ENCODE results near the gene DCLK3.

DCLK3 gene

GRCh38 chr3:36729204-36730056 lies 34.9 kb downstream of the DCLK3 start:
- no peaks in the 10 kb centered on the region for H3K79me2 ChIP-seq (ENCODE audit: low read length)
- H3K4me3 ChIP-seq (ENCODE audit: low read length) = no peak overlapping the region
- no peaks in the 10 kb centered on the region for H4K20me1 ChIP-seq (ENCODE audit: insufficient read depth, low read length)
- no peaks in the 10 kb centered on the region for H3K9me2 ChIP-seq (replicated peaks; ENCODE audit: insufficient read depth, low read length)
- H3K36me3 ChIP-seq (replicated peaks; ENCODE audit: insufficient read depth, low read length) = no peaks in the 10 kb centered on the region
- no peak overlapping the region for H3K27ac ChIP-seq (ENCODE audit: low read length)
- TF ChIP-seq CTCF (IDR thresholded peaks at IDR 0.05; ENCODE audit: low read length) (peak; percentile 66), EZH2 (optimal IDR thresholded peaks at IDR 0.05; ENCODE audit: low read depth, low read length) (no peak)
- no peaks in the 10 kb centered on the region for H3K9me3 ChIP-seq (replicated peaks; ENCODE audit: insufficient read depth, low read length)
- H2AFZ ChIP-seq (ENCODE audit: low read length) = no peak overlapping the region
- no peaks in the 10 kb centered on the region for H3F3A ChIP-seq (ENCODE audit: insufficient read depth, low read length)
- H3K4me2 ChIP-seq (ENCODE audit: low read depth, low read length) = no peak overlapping the region
- H3K4me1 ChIP-seq (ENCODE audit: low read length) = no peaks in the 10 kb centered on the region
- H3K9ac ChIP-seq (ENCODE audit: low read length) = no peak overlapping the region
- no peaks in the 10 kb centered on the region for H3K27me3 ChIP-seq (replicated peaks; ENCODE audit: insufficient read depth, low read length)
- peak; percentile 35 for DNase-seq

- no peaks in the 10 kb centered on the region for H4K20me1 ChIP-seq (ENCODE audit: insufficient read depth, low read length)
- no peaks in the 10 kb centered on the region for H3F3A ChIP-seq (ENCODE audit: insufficient read depth, low read length)
- H3K9ac ChIP-seq (ENCODE audit: low read length) = no peak overlapping the region
- H3K9me3 ChIP-seq (replicated peaks; ENCODE audit: insufficient read depth, low read length) = no peaks in the 10 kb centered on the region
- no peaks in the 10 kb centered on the region for H3K36me3 ChIP-seq (replicated peaks; ENCODE audit: insufficient read depth, low read length)
- no peaks in the 10 kb centered on the region for H3K79me2 ChIP-seq (ENCODE audit: low read length)
- H3K9me2 ChIP-seq (replicated peaks; ENCODE audit: insufficient read depth, low read length) = no peaks in the 10 kb centered on the region
- no peak overlapping the region for H3K4me3 ChIP-seq (ENCODE audit: low read length)
- no peaks in the 10 kb centered on the region for H3K4me1 ChIP-seq (ENCODE audit: low read length)
- DNase-seq = no peak
- no peak for TF ChIP-seq CTCF (IDR thresholded peaks at IDR 0.05; ENCODE audit: low read length)
- no peak for TF ChIP-seq EZH2phosphoT487 (IDR thresholded peaks at IDR 0.05; ENCODE audit: low read length)
- no peak for TF ChIP-seq EZH2 (optimal IDR thresholded peaks at IDR 0.05; ENCODE audit: low read depth, low read length)
- no peak overlapping the region for H3K27ac ChIP-seq (ENCODE audit: low read length)
- H3K27me3 ChIP-seq (replicated peaks; ENCODE audit: insufficient read depth, low read length) = no peaks in the 10 kb centered on the region
- no peak overlapping the region for H2AFZ ChIP-seq (ENCODE audit: low read length)
- no peak overlapping the region for H3K4me2 ChIP-seq (ENCODE audit: low read depth, low read length)
These were observed 49.8 kb downstream of the DCLK3 start for GRCh38 chr3:36714343-36715086.

GRCh38 chr3:36713904-36714303 lies 50.4 kb downstream of the DCLK3 start:
- no peaks in the 10 kb centered on the region for H3K9me2 ChIP-seq (replicated peaks; ENCODE audit: insufficient read depth, low read length)

More at GRCh38 chr3:36713904-36714303, 50.4 kb downstream of the DCLK3 start:
- Histone ChIP-seq H3K4me1 (ENCODE audit: low read length) (no peaks in the 10 kb centered on the region), H3K27me3 (replicated peaks; ENCODE audit: insufficient read depth, low read length) (no peaks in the 10 kb centered on the region), H4K20me1 (ENCODE audit: insufficient read depth, low read length) (no peaks in the 10 kb centered on the region), H3K36me3 (replicated peaks; ENCODE audit: insufficient read depth, low read length) (no peaks in the 10 kb centered on the region), H3K27ac (ENCODE audit: low read length) (no peak overlapping the region), H3K9ac (ENCODE audit: low read length) (no peak overlapping the region), H2AFZ (ENCODE audit: low read length) (no peak overlapping the region), H3K4me2 (ENCODE audit: low read depth, low read length) (no peak overlapping the region), H3K9me3 (replicated peaks; ENCODE audit: insufficient read depth, low read length) (no peaks in the 10 kb centered on the region), H3K4me3 (ENCODE audit: low read length) (no peak overlapping the region), H3K79me2 (ENCODE audit: low read length) (no peaks in the 10 kb centered on the region), H3F3A (ENCODE audit: insufficient read depth, low read length) (no peaks in the 10 kb centered on the region)
- no peak for DNase-seq
- TF ChIP-seq EZH2 (optimal IDR thresholded peaks at IDR 0.05; ENCODE audit: low read depth, low read length) (no peak), CTCF (IDR thresholded peaks at IDR 0.05; ENCODE audit: low read length) (no peak), EZH2phosphoT487 (IDR thresholded peaks at IDR 0.05; ENCODE audit: low read length) (no peak)

Data from MM.1S (cell line).